Neutrophil (primary cell): ENCODE measurements around the gene AFF1.

Experiments
- H3K27ac ChIP-seq: fragments of 200-600 bp; sonication (generic); 2 replicates; pipeline ENCODE4 v1.5.1; 2016; ENCODE audit warnings: mild to moderate bottlenecking, moderate library complexity
- H3K27me3 ChIP-seq: fragments of 200-600 bp; sonication (generic); 2 replicates; pipeline ENCODE4 v1.6.0; 2016; ENCODE audit warnings: mild to moderate bottlenecking
- H3K36me3 ChIP-seq: fragments of 200-600 bp; sonication (generic); 2 replicates; pipeline ENCODE4 v1.5.1; 2017
- H3K4me1 ChIP-seq, 2 experiments: fragments of 200-600 bp in 1 of 2; sonication (generic) in 1 of 2; 1 replicate in 1 of 2; 2 replicates in 1 of 2; pipeline versions ENCODE4 v1.5.1 to v1.6.1; 2013 to 2016; ENCODE audit warnings: low read depth in 1 of 2, low read length in 1 of 2, mild to moderate bottlenecking in 1 of 2, moderate library complexity in 1 of 2; ENCODE audit not compliant: control insufficient read depth in 1 of 2, insufficient read depth in 1 of 2
- H3K4me3 ChIP-seq, 2 experiments: fragments of 200-600 bp in 1 of 2; sonication (generic) in 1 of 2; 1 replicate in 1 of 2; 2 replicates in 1 of 2; pipeline ENCODE4 v1.5.1; 2013 to 2016; ENCODE audit warnings: low read depth in 1 of 2, low read length in 1 of 2, mild to moderate bottlenecking in 1 of 2, moderate library complexity in 1 of 2
- H3K9me3 ChIP-seq: fragments of 200-600 bp; sonication (generic); 2 replicates; pipeline ENCODE4 v1.5.1; 2016
- CTCF ChIP-seq: fragments of 200-600 bp; sonication (generic); IDR thresholded peaks from 2 replicates; pipeline ENCODE4 v1.5.1; 2016; ENCODE audit warnings: antibody characterized with exemption

The AFF1 gene

GRCh38 chr4:87041141-87041540, 106.3 kb downstream of the AFF1 start:
- no peak for TF ChIP-seq CTCF
- H3K36me3 ChIP-seq, result no peaks in the 10 kb centered on the region
- peaks cover 56 to 65% of the 10 kb centered on the region in 2 experiments for H3K4me1 ChIP-seq

DNA sequence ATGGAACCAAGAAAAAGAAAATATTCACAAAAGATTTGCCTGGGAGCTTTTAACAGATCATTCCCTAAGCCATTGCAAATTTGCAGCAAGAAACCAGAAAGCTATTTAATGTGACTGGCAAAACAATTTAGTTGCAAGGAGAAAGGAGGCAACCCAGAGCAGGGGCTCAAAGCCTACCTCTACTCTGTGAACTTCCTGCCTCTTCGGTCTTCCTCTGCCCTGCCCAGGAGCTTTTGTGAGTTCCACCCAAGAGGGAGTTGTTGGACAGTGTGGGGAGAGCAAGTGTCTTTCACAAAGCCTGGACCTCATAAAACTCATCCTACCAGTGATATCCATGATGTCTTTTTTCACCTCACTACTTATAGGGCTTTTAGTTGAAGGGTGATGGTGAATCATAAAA, 107.4 kb downstream of the AFF1 start:
- Histone ChIP-seq H3K4me1 (peaks cover 57 to 65% of the 10 kb centered on the region in 2 experiments), H3K27me3 (no peaks in the 10 kb centered on the region), H3K9me3 (no peaks in the 10 kb centered on the region), H3K36me3 (peaks cover 6% of the 10 kb centered on the region), H3K27ac (peak overlapping the region; percentile 18), H3K4me3 (no peak overlapping the region)
- TF ChIP-seq CTCF, result no peak

More at GRCh38 chr4:87041141-87041540, 106.3 kb downstream of the AFF1 start:
- H3K9me3 ChIP-seq, result no peaks in the 10 kb centered on the region
- no peak overlapping the region for H3K4me3 ChIP-seq
- no peaks in the 10 kb centered on the region for H3K27me3 ChIP-seq
- no peak overlapping the region for H3K27ac ChIP-seq

DNA sequence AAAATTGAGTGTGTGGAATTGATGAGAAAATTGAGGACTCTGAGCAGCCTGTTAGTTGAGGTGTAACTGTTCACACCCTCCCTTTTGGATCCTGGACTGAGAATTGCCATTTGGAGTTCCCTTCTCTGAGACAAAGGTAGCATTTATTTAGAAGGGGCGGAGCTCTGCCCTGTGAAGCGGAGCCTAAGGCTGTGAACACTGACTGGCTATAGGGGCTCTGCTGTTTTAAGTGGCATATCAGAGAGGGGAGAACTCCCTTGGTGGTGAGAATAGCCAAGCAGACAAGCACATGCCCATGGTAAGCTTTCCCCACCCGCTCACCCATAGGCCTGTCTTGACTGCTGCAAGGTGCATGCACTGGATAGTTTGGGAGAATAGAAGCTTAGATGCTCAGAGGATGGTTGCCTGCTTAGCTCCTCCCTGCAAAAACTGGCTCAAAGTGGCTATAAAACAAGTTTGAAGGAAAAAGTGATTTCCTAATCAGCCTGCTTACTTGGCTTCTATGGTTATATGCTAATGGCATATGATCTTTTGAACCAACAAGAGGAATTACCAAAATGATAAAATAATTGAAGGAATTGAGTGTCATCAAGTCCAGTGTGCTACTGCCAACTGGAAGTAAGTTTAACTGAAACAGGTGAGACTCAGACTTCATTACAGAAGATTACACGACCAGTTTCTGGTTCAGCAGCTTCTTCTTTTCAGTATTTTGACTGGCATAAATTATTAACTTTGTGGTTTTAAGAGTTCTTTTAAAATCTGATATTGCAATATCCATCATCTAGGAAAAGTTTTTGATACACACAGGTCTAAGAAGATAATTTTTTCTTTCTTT, 108.4 kb downstream of the AFF1 start:
- H3K4me1 ChIP-seq, result peaks cover 59 to 63% of the 10 kb centered on the region in 2 experiments
- no peak overlapping the region for H3K4me3 ChIP-seq
- no peaks in the 10 kb centered on the region for H3K27me3 ChIP-seq
- peak overlapping the region; percentile 53 for H3K27ac ChIP-seq
- no peak for TF ChIP-seq CTCF
- peaks cover 12% of the 10 kb centered on the region for H3K36me3 ChIP-seq
- no peaks in the 10 kb centered on the region for H3K9me3 ChIP-seq

- no peak for TF ChIP-seq CTCF
- no peaks in the 10 kb centered on the region for H3K27me3 ChIP-seq
- H3K36me3 ChIP-seq, result peaks cover 12% of the 10 kb centered on the region
- H3K4me3 ChIP-seq, result peak overlapping the region; percentile 32 to 34
- H3K27ac ChIP-seq, result peak overlapping the region; percentile 88
- no peaks in the 10 kb centered on the region for H3K9me3 ChIP-seq
- H3K4me1 ChIP-seq, result peaks cover 56 to 59% of the 10 kb centered on the region in 2 experiments
These were observed 109.9 kb downstream of the AFF1 start for GRCh38 chr4:87044511-87045233.

- peak overlapping the region; percentile 32 to 34 for H3K4me3 ChIP-seq
- no peak for TF ChIP-seq CTCF
- no peaks in the 10 kb centered on the region for H3K27me3 ChIP-seq
- peaks cover 56 to 59% of the 10 kb centered on the region in 2 experiments for H3K4me1 ChIP-seq
- H3K9me3 ChIP-seq, result no peaks in the 10 kb centered on the region
- H3K36me3 ChIP-seq, result peaks cover 12% of the 10 kb centered on the region
- H3K27ac ChIP-seq, result peak overlapping the region; percentile 88
These were observed 110.4 kb downstream of the AFF1 start for GRCh38 chr4:87045234-87045558.
